ENCODE data around the gene LCE3B. TPM values are rescaled to one million over a fixed set of nuclear protein-coding genes. Genes with fewer than 3 reads are reported as not detected.

Gene LCE3B
- total RNA-seq, 1 experiment from 2014 or later, result not detected

DNA sequence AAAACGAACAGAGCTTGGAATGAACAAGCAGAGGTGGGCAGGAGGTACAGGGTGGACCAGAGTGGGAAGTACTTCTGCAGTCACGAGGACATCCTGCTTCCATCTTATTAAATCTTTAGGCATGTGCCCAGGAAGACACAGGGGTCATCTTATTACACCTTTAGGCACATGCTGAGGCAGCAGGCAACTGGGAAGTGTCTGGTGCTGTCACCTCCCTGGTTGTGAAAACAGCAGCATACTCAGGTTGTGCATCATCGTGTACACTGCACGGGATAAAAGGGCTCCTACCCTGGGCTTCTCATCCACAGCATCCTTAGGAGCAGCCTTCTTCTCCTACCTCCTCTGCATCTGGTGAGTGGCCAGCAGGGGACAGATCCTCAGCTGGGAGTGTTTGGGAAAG lies 13.7 kb upstream of the LCE3B start, which contains the start of gene LCE3C:
Gene LCE3C, plus strand, starts transcription at position 301 of the 400 bp plus-strand sequence. CDS start 498 bp downstream, outside the sequence.
- TF ChIP-seq EZH2 (IDR thresholded peaks at IDR 0.05; ENCODE audit: borderline replicate concordance, low read depth, low read length, poor library complexity, severe bottlenecking), result no peak
- TF ChIP-seq, protein P1, sequence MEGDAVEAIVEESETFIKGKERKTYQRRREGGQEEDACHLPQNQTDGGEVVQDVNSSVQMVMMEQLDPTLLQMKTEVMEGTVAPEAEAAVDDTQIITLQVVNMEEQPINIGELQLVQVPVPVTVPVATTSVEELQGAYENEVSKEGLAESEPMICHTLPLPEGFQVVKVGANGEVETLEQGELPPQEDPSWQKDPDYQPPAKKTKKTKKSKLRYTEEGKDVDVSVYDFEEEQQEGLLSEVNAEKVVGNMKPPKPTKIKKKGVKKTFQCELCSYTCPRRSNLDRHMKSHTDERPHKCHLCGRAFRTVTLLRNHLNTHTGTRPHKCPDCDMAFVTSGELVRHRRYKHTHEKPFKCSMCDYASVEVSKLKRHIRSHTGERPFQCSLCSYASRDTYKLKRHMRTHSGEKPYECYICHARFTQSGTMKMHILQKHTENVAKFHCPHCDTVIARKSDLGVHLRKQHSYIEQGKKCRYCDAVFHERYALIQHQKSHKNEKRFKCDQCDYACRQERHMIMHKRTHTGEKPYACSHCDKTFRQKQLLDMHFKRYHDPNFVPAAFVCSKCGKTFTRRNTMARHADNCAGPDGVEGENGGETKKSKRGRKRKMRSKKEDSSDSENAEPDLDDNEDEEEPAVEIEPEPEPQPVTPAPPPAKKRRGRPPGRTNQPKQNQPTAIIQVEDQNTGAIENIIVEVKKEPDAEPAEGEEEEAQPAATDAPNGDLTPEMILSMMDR (conservative IDR thresholded peaks at IDR 0.05; ENCODE audit: low read depth, low read length), result no peak
- H3K36me3 ChIP-seq (ENCODE audit: insufficient read depth, low read length, poor library complexity, severe bottlenecking), result no peaks in the 10 kb centered on the region
- H3K9me3 ChIP-seq (ENCODE audit: low read depth, low read length, poor library complexity, severe bottlenecking), result no peaks in the 10 kb centered on the region
- BruUV-seq (replicated peaks), result no TSS peak
- ChIA-PET POLR2A (ENCODE audit: low non-redundant PET) (no interaction called here), CTCF (no interaction called here)
- H3K4me3 ChIP-seq (ENCODE audit: low read depth, low read length, poor library complexity, severe bottlenecking), result no peak within 1 kb of the TSS
- intact Hi-C loops (cut with micrococcal nuclease; ENCODE audit: unreplicated experiment), result no loop called here
- H3K27ac ChIP-seq (ENCODE audit: low read depth, low read length, poor library complexity, severe bottlenecking), result no peak within 1 kb of the TSS
- H3K4me1 ChIP-seq (ENCODE audit: insufficient read depth, low read length, poor library complexity, severe bottlenecking), result no peaks in the 10 kb centered on the region
- no peaks in the 10 kb centered on the region for H3K27me3 ChIP-seq (replicated peaks; ENCODE audit: insufficient read depth, low read depth, low read length, poor library complexity)
- DNase-seq (ENCODE audit: low spot score), result no peak

DNA sequence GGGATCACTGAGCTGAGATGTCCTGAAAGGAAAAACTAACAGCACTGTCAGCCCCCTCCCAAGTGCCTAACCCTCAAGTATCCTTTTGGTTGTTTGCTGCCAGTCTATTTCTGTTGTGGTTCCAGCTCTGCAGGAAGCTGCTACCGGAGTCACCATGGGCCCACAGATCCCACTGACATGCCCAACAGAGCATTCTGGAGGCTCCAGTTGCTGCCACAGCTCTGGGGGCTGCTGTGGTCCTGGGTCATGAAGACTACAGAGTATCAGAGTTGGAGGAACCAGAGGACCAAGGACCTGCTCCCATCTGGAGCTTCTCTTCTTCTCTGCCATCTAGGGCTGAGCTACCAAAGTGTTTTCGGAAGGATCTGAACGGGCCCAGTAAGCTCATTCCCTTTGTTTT lies 8.4 kb downstream of the LCE3B start:
- H3K36me3 ChIP-seq (ENCODE audit: insufficient read depth, low read length, poor library complexity, severe bottlenecking), result no peaks in the 10 kb centered on the region

GRCh38 chr1:152622803-152623202 lies 9.2 kb downstream of the LCE3B start, which contains the start of gene LCE3A:
Gene LCE3A, minus strand, starts transcription at chr1:152623103. Its CDS starts 0 bp downstream, at chr1:152623103.
- H3K27me3 ChIP-seq (replicated peaks; ENCODE audit: insufficient read depth, low read depth, low read length, poor library complexity), result no peaks in the 10 kb centered on the region
- no peaks in the 10 kb centered on the region for H3K36me3 ChIP-seq (ENCODE audit: insufficient read depth, low read length, poor library complexity, severe bottlenecking)
- no peak for DNase-seq (ENCODE audit: low spot score)
- intact Hi-C loops (cut with micrococcal nuclease; ENCODE audit: unreplicated experiment), result loop anchor here (10.0 kb wide), 1 partner anchor 62 kb away; the partner anchor contains the start of gene LCE2B
- H3K27ac ChIP-seq (ENCODE audit: low read depth, low read length, poor library complexity, severe bottlenecking), result no peak within 1 kb of the TSS
- BruUV-seq (replicated peaks), result no TSS peak
- peaks cover 8% of the 10 kb centered on the region for H3K9me3 ChIP-seq (ENCODE audit: low read depth, low read length, poor library complexity, severe bottlenecking)
- ChIA-PET CTCF (interaction anchor here (0.6 kb wide), 1 partner anchor 49 kb away, joined by 3 read pairs; no protein-coding TSS in a partner anchor), POLR2A (ENCODE audit: low non-redundant PET) (no interaction called here)
- H3K4me1 ChIP-seq (ENCODE audit: insufficient read depth, low read length, poor library complexity, severe bottlenecking), result no peaks in the 10 kb centered on the region
- no peak within 1 kb of the TSS for H3K4me3 ChIP-seq (ENCODE audit: low read depth, low read length, poor library complexity, severe bottlenecking)
- TF ChIP-seq, protein P1 (conservative IDR thresholded peaks at IDR 0.05; ENCODE audit: low read depth, low read length), result no peak
- no peak for TF ChIP-seq EZH2 (IDR thresholded peaks at IDR 0.05; ENCODE audit: borderline replicate concordance, low read depth, low read length, poor library complexity, severe bottlenecking)

More for the DNA sequence above, 8.4 kb downstream of the LCE3B start:
- no peak overlapping the region for H3K27ac ChIP-seq (ENCODE audit: low read depth, low read length, poor library complexity, severe bottlenecking)
- CTCF ChIA-PET, result no interaction called here
- POLR2A ChIA-PET (ENCODE audit: low non-redundant PET), result no interaction called here
- no peaks in the 10 kb centered on the region for H3K27me3 ChIP-seq (replicated peaks; ENCODE audit: insufficient read depth, low read depth, low read length, poor library complexity)
- TF ChIP-seq EZH2 (IDR thresholded peaks at IDR 0.05; ENCODE audit: borderline replicate concordance, low read depth, low read length, poor library complexity, severe bottlenecking), result no peak
- TF ChIP-seq, protein P1 (conservative IDR thresholded peaks at IDR 0.05; ENCODE audit: low read depth, low read length), result no peak
- intact Hi-C loops (cut with micrococcal nuclease; ENCODE audit: unreplicated experiment), result loop anchor here (10.0 kb wide), 1 partner anchor 63 kb away; the partner anchor contains the start of gene LCE2B
- no peak overlapping the region for H3K4me3 ChIP-seq (ENCODE audit: low read depth, low read length, poor library complexity, severe bottlenecking)
- no peak for DNase-seq (ENCODE audit: low spot score)
- peaks cover 8% of the 10 kb centered on the region for H3K9me3 ChIP-seq (ENCODE audit: low read depth, low read length, poor library complexity, severe bottlenecking)
- no peaks in the 10 kb centered on the region for H3K4me1 ChIP-seq (ENCODE audit: insufficient read depth, low read length, poor library complexity, severe bottlenecking)
- no TSS peak for BruUV-seq (replicated peaks)

Data from A673 (cell line).